Liver (tissue), 9 donors: ENCODE measurements around the gene EPGN. TPM values are rescaled to one million over a fixed set of nuclear protein-coding genes. Genes with fewer than 3 reads are reported as not detected.

Source experiments
- DNase-seq: peaks from one replicate; pipeline ENCODE4 v3.0.0-alpha.2; 2017; ENCODE audit warnings: low spot score
- H3K27ac ChIP-seq, 2 donors: one replicate each; pipeline ENCODE4 v1.7.0; 2013; ENCODE audit warnings: inconsistent platforms in 2 of 2, low read length in 2 of 2, control low read depth in 1 of 2, low read depth in 1 of 2, mild to moderate bottlenecking in 1 of 2
- H3K27me3 ChIP-seq, 4 donors: one replicate each; pipeline versions ENCODE4 v1.6.1 to v1.7.0; 2013; ENCODE audit warnings: low read length in 3 of 4, inconsistent platforms in 1 of 4, mild to moderate bottlenecking in 1 of 4, moderate library complexity in 1 of 4; ENCODE audit not compliant: control insufficient read depth in 4 of 4, insufficient read depth in 4 of 4
- H3K36me3 ChIP-seq, 4 donors: one replicate each; pipeline versions ENCODE4 v1.6.1 to v1.7.0; 2013; ENCODE audit warnings: low read length in 3 of 4, mild to moderate bottlenecking in 3 of 4, low read depth in 1 of 4, moderate library complexity in 1 of 4; ENCODE audit not compliant: control insufficient read depth in 4 of 4, insufficient read depth in 3 of 4
- H3K4me1 ChIP-seq, 4 donors: one replicate each; pipeline versions ENCODE4 v1.6.1 to v1.7.0; 2013; ENCODE audit warnings: low read length in 3 of 4, mild to moderate bottlenecking in 3 of 4, moderate library complexity in 1 of 4; ENCODE audit not compliant: control insufficient read depth in 4 of 4, insufficient read depth in 4 of 4
- H3K4me3 ChIP-seq, 3 donors: one replicate each; pipeline versions ENCODE4 v1.6.1 to v1.7.0; 2013; ENCODE audit warnings: low read length in 3 of 3, control low read depth in 1 of 3, low read depth in 1 of 3, mild to moderate bottlenecking in 1 of 3
- H3K9ac ChIP-seq, 2 donors: one replicate each; pipeline ENCODE4 v1.7.0; 2013; ENCODE audit warnings: low read length in 2 of 2, mild to moderate bottlenecking in 2 of 2, moderate library complexity in 2 of 2, control low read depth in 1 of 2, low read depth in 1 of 2
- H3K9me3 ChIP-seq, 4 donors: one replicate each; pipeline versions ENCODE4 v1.6.1 to v1.7.0; 2013; ENCODE audit warnings: low read length in 3 of 4; ENCODE audit not compliant: control insufficient read depth in 4 of 4
- EGR1 ChIP-seq, 2 donors: IDR thresholded peaks; 2 replicates each; pipeline ENCODE4 v1.6.1; 2016 to 2018; ENCODE audit warnings: antibody characterized with exemption in 2 of 2, low read depth in 2 of 2
- FOXA1 ChIP-seq: IDR thresholded peaks from 2 replicates; pipeline ENCODE4 v1.6.1; 2016; ENCODE audit warnings: antibody characterized with exemption
- FOXA2 ChIP-seq: IDR thresholded peaks from 2 replicates; pipeline ENCODE4 v1.6.1; 2016; ENCODE audit warnings: antibody characterized with exemption
- GABPA ChIP-seq, 2 donors: IDR thresholded peaks in 1 of 2; conservative IDR thresholded peaks in 1 of 2; 2 replicates each; pipeline ENCODE4 v1.6.1; 2016; ENCODE audit warnings: antibody characterized with exemption in 2 of 2, mild to moderate bottlenecking in 1 of 2, moderate library complexity in 1 of 2
- HNF4A ChIP-seq, 2 donors: conservative IDR thresholded peaks; 2 replicates each; pipeline ENCODE4 v1.6.1; 2016; ENCODE audit warnings: antibody characterized with exemption in 2 of 2, mild to moderate bottlenecking in 2 of 2
- JUND ChIP-seq, 2 donors: IDR thresholded peaks; 2 replicates each; pipeline ENCODE4 v1.6.1; 2016; ENCODE audit warnings: antibody characterized with exemption in 2 of 2
- NR2F2 ChIP-seq: IDR thresholded peaks from 2 replicates; pipeline ENCODE4 v1.6.1; 2016; ENCODE audit warnings: antibody characterized with exemption
- RAD21 ChIP-seq, 2 donors: IDR thresholded peaks; 2 replicates each; pipeline ENCODE4 v1.6.1; 2016; ENCODE audit warnings: antibody characterized with exemption in 2 of 2, mild to moderate bottlenecking in 2 of 2
- RXRA ChIP-seq, 2 donors: IDR thresholded peaks; 2 replicates each; pipeline ENCODE4 v1.6.1; 2017 to 2018; ENCODE audit warnings: antibody characterized with exemption in 2 of 2, mild to moderate bottlenecking in 1 of 2
- TAF1 ChIP-seq: conservative IDR thresholded peaks from 2 replicates; pipeline ENCODE4 v1.6.1; 2016; ENCODE audit warnings: antibody characterized with exemption, mild to moderate bottlenecking
- YY1 ChIP-seq: IDR thresholded peaks from 2 replicates; pipeline ENCODE4 v1.6.1; 2016; ENCODE audit warnings: antibody characterized with exemption, mild to moderate bottlenecking
- WGBS: extraction: QIAGEN DNeasy Blood & Tissue Kit; methylation state at CpG from one replicate; pipeline ENCODE4 v1.1.7; 2013; 5-methylcytosine and 5-hydroxymethylcytosine counted together
- polyA plus RNA-seq, 2 donors: library from polyadenylated mRNA; stranded (reverse) in 1 of 2; unstranded in 1 of 2; fragments of 200-250 nt in 1 of 2; fragments of >200 nt in 1 of 2; fragmentation: Nextera tagmentation in 1 of 2; extraction: Ambion mirVana in 1 of 2; gene quantifications; one replicate each; pipeline versions ENCODE4 v1.2.1 to v1.2.3, GENCODE V29; 2013 to 2015
- total RNA-seq, 2 donors: library from RNA; depleted of rRNA; stranded (reverse); fragments of >200 nt; gene quantifications; one replicate each; pipeline ENCODE4 v1.2.3, GENCODE V29; 2014
- TF ChIP-seq, protein P1 (sequence below): IDR thresholded peaks from 2 replicates; pipeline ENCODE4 v1.6.1; 2016; ENCODE audit warnings: antibody characterized with exemption
- TF ChIP-seq, protein P2 (sequence below): IDR thresholded peaks from 2 replicates; pipeline ENCODE4 v1.6.1; 2016; ENCODE audit warnings: antibody characterized with exemption
- TF ChIP-seq, protein P3 (sequence below): fragments of 150-350 bp; IDR thresholded peaks from 2 replicates; pipeline ENCODE4 v1.5.1; 2017; ENCODE audit warnings: improper control_type of control experiment, low read depth, low read length; ENCODE audit not compliant: missing input control
- TF ChIP-seq, protein P4 (sequence below): IDR thresholded peaks from 2 replicates; pipeline ENCODE4 v1.6.1; 2016; ENCODE audit warnings: antibody characterized with exemption
- TF ChIP-seq, protein P5 (sequence below): IDR thresholded peaks from 2 replicates; pipeline ENCODE4 v1.6.1; 2016; ENCODE audit warnings: antibody characterized with exemption, mild to moderate bottlenecking
- donor health status: healthy.
- donor health status: healthy.
- donor health status: healthy.
- donor health status: healthy.
- donor health status: healthy.

Gene EPGN
- total and polyA plus RNA-seq, 4 donors = 0.09 to 0.75 TPM; not detected in 2

DNA sequence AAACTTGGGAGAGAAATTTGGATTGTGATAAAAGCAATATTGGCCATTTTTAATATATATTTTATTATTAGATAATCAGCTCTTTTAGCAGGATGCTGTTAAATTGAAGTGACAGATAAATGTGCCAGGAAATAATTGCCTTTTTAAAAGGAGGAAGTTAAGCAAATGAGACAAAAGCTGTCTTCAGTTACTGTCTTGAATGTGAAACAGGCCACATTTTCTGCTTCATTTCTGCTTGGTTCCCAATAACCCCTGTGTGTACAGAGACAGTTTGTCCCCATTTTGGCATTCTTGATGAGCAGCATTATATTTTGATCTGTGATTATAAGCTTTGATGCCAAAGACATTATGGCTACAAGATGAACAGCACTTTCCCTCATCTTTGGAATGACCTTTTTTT lies 953 bp downstream of the EPGN start:
- Histone ChIP-seq H3K9me3 (no peaks in the 10 kb centered on the region), H3K9ac (no peak overlapping the region), H3K4me3 (no peak overlapping the region), H3K36me3 (no peaks in the 10 kb centered on the region), H3K27me3 (no peaks in the 10 kb centered on the region), H3K27ac (no peak overlapping the region), H3K4me1 (no peaks in the 10 kb centered on the region)
- TF ChIP-seq NR2F2 (no peak), RAD21 (IDR thresholded peaks at IDR 0.05) (no peak), FOXA1 (no peak), RXRA (IDR thresholded peaks at IDR 0.05) (no peak), TAF1 (no peak), FOXA2 (no peak)
- TF ChIP-seq, protein P1, sequence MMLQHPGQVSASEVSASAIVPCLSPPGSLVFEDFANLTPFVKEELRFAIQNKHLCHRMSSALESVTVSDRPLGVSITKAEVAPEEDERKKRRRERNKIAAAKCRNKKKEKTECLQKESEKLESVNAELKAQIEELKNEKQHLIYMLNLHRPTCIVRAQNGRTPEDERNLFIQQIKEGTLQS = no peak
- TF ChIP-seq, protein P2, sequence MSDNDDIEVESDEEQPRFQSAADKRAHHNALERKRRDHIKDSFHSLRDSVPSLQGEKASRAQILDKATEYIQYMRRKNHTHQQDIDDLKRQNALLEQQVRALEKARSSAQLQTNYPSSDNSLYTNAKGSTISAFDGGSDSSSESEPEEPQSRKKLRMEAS = no peak
- DNase-seq = no peak

DNA sequence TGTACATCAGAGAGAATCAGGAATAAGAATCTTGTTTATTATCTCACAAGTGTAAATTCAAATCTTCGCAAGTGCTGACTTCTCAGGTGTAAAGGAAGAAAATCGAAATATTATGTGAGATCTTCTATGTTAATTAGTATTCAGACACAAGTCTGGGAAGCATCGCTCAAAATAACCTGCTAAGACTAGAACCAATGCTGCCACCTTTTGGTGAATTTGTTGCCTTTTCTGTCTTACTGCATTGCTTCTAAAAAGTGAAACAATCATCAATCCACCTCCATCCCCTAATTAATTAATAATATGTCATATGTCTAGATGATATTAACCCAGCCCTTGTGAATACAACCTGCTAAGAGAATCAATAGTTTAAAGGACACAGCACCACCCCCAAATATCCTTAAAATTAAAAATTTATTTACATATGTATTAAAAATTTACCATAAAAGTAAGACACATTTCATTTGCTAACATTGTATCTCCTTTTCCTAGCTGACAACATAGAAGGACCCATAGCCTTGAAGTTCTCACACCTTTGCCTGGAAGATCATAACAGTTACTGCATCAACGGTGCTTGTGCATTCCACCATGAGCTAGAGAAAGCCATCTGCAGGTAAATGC lies 3.5 kb downstream of the EPGN start:
- Histone ChIP-seq H3K9me3 (no peaks in the 10 kb centered on the region), H3K27me3 (no peaks in the 10 kb centered on the region), H3K9ac (no peak overlapping the region), H3K4me3 (no peak overlapping the region), H3K4me1 (no peaks in the 10 kb centered on the region), H3K36me3 (no peaks in the 10 kb centered on the region), H3K27ac (no peak overlapping the region)
- TF ChIP-seq, protein P3, sequence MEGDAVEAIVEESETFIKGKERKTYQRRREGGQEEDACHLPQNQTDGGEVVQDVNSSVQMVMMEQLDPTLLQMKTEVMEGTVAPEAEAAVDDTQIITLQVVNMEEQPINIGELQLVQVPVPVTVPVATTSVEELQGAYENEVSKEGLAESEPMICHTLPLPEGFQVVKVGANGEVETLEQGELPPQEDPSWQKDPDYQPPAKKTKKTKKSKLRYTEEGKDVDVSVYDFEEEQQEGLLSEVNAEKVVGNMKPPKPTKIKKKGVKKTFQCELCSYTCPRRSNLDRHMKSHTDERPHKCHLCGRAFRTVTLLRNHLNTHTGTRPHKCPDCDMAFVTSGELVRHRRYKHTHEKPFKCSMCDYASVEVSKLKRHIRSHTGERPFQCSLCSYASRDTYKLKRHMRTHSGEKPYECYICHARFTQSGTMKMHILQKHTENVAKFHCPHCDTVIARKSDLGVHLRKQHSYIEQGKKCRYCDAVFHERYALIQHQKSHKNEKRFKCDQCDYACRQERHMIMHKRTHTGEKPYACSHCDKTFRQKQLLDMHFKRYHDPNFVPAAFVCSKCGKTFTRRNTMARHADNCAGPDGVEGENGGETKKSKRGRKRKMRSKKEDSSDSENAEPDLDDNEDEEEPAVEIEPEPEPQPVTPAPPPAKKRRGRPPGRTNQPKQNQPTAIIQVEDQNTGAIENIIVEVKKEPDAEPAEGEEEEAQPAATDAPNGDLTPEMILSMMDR = peak; percentile 58
- TF ChIP-seq GABPA (IDR thresholded peaks at IDR 0.05 in 1 of 2, conservative IDR thresholded peaks at IDR 0.05 in 1 of 2) (no peak), RAD21 (IDR thresholded peaks at IDR 0.05) (peak; percentile 79 to 80)
- DNase-seq = no peak
- 27% methylated on average over 4 of the region's 4 CpGs for WGBS

DNA sequence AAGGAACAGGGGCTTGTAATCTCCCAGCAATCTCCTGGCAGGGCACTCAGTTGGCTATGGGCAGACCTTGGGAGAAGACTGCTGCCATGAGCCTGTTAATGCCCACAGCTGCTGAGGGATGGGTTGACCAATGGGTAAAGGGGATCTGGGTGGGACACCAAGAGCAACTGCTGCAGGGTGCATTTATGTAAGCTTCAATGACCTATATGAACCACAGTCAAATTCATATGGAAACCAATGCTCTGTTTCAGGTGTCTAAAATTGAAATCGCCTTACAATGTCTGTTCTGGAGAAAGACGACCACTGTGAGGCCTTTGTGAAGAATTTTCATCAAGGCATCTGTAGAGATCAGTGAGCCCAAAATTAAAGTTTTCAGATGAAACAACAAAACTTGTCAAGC lies 6.1 kb downstream of the EPGN start:
- H3K4me3 ChIP-seq = no peak overlapping the region
- H3K36me3 ChIP-seq = no peaks in the 10 kb centered on the region
- WGBS = 97% methylated on average over 2 of the region's 2 CpGs
- TF ChIP-seq FOXA2 (no peak), HNF4A (conservative IDR thresholded peaks at IDR 0.05) (no peak), NR2F2 (no peak), TAF1 (no peak), EGR1 (IDR thresholded peaks at IDR 0.05; ENCODE audit: low read depth in 2 of 2) (no peak), YY1 (no peak), RXRA (IDR thresholded peaks at IDR 0.05) (no peak), FOXA1 (no peak), JUND (IDR thresholded peaks at IDR 0.05) (no peak)
- TF ChIP-seq, protein P3 = no peak
- TF ChIP-seq, protein P1 = no peak
- TF ChIP-seq, protein P4, sequence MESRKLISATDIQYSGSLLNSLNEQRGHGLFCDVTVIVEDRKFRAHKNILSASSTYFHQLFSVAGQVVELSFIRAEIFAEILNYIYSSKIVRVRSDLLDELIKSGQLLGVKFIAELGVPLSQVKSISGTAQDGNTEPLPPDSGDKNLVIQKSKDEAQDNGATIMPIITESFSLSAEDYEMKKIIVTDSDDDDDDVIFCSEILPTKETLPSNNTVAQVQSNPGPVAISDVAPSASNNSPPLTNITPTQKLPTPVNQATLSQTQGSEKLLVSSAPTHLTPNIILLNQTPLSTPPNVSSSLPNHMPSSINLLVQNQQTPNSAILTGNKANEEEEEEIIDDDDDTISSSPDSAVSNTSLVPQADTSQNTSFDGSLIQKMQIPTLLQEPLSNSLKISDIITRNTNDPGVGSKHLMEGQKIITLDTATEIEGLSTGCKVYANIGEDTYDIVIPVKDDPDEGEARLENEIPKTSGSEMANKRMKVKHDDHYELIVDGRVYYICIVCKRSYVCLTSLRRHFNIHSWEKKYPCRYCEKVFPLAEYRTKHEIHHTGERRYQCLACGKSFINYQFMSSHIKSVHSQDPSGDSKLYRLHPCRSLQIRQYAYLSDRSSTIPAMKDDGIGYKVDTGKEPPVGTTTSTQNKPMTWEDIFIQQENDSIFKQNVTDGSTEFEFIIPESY = no peak
- TF ChIP-seq, protein P5, sequence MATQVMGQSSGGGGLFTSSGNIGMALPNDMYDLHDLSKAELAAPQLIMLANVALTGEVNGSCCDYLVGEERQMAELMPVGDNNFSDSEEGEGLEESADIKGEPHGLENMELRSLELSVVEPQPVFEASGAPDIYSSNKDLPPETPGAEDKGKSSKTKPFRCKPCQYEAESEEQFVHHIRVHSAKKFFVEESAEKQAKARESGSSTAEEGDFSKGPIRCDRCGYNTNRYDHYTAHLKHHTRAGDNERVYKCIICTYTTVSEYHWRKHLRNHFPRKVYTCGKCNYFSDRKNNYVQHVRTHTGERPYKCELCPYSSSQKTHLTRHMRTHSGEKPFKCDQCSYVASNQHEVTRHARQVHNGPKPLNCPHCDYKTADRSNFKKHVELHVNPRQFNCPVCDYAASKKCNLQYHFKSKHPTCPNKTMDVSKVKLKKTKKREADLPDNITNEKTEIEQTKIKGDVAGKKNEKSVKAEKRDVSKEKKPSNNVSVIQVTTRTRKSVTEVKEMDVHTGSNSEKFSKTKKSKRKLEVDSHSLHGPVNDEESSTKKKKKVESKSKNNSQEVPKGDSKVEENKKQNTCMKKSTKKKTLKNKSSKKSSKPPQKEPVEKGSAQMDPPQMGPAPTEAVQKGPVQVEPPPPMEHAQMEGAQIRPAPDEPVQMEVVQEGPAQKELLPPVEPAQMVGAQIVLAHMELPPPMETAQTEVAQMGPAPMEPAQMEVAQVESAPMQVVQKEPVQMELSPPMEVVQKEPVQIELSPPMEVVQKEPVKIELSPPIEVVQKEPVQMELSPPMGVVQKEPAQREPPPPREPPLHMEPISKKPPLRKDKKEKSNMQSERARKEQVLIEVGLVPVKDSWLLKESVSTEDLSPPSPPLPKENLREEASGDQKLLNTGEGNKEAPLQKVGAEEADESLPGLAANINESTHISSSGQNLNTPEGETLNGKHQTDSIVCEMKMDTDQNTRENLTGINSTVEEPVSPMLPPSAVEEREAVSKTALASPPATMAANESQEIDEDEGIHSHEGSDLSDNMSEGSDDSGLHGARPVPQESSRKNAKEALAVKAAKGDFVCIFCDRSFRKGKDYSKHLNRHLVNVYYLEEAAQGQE = no peak
- TF ChIP-seq, protein P2 = no peak

More for the DNA sequence above, 6.1 kb downstream of the EPGN start:
- no peaks in the 10 kb centered on the region for H3K27me3 ChIP-seq
- H3K27ac ChIP-seq = no peak overlapping the region
- H3K4me1 ChIP-seq = no peaks in the 10 kb centered on the region
- DNase-seq = no peak
- H3K9me3 ChIP-seq = no peaks in the 10 kb centered on the region
- H3K9ac ChIP-seq = no peak overlapping the region
